ENCODE results near the gene TRIM29.
"Not testable (repeated sequence)": the region's sequence is repeated elsewhere in the genome, so short reads cannot be mapped to it uniquely, and the experiment has no call there.

Gene TRIM29, protein sequence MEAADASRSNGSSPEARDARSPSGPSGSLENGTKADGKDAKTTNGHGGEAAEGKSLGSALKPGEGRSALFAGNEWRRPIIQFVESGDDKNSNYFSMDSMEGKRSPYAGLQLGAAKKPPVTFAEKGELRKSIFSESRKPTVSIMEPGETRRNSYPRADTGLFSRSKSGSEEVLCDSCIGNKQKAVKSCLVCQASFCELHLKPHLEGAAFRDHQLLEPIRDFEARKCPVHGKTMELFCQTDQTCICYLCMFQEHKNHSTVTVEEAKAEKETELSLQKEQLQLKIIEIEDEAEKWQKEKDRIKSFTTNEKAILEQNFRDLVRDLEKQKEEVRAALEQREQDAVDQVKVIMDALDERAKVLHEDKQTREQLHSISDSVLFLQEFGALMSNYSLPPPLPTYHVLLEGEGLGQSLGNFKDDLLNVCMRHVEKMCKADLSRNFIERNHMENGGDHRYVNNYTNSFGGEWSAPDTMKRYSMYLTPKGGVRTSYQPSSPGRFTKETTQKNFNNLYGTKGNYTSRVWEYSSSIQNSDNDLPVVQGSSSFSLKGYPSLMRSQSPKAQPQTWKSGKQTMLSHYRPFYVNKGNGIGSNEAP

GRCh38 chr11:120137611-120138521, at the start of gene TRIM29:
TSS of gene TRIM29 (minus strand) at chr11:120138113. CDS start at chr11:120138031, 82 bp downstream.
- peak; percentile 20 for DNase-seq

- DNase-seq: no peak
Measured at GRCh38 chr11:120186774-120187591, 49.1 kb upstream of the TRIM29 start.

GRCh38 chr11:120186456-120186773, 48.5 kb upstream of the TRIM29 start:
- DNase-seq: no peak

- no peak for DNase-seq
Measured at GRCh38 chr11:120185706-120186455, 48.0 kb upstream of the TRIM29 start.

DNA sequence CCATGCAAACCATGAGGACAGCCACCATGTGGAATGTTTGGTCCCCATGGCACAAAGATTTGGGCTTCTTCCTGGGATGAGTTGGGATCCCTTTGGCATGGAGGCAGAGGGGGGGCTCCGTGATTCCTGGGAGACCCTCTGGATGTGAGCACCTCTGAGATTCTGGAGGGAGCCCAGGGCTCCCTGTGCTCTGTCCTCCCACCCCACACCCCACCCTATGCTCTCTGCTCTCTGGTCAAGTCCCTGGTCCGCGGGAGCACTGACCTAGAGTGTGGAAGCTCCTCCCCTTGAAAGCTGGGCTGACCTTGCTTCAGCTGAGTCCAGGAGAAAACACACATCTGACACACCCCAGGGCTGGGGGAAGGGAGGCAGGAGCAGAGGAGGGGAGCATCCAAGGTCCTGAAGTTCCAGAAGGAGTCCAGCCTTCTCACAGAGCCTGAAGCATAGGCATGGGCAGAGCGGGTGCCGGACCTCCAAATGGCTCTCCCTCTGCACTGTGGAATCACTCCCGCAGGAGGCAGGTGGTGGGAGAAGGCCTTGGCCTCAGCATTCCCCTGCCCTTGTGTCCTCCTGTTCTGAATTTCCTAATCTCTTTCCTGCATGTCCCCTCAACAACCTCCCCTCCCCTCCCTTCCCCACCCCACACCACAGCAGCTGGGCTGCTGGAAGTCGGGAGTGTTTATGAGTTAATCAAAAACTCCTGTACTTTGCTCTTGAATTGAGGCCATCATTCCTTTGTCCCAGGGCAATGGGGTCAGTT, 47.2 kb upstream of the TRIM29 start:
- DNase-seq: no peak

- no peak for DNase-seq
Measured at GRCh38 chr11:120184371-120184945, 46.5 kb upstream of the TRIM29 start.

- DNase-seq: no peak
Measured at GRCh38 chr11:120183701-120184141, 45.8 kb upstream of the TRIM29 start.

GRCh38 chr11:120182790-120183491, 45.0 kb upstream of the TRIM29 start:
- DNase-seq: peak; percentile 46

- DNase-seq: no peak
Measured at GRCh38 chr11:120182372-120182771, 44.5 kb upstream of the TRIM29 start.

GRCh38 chr11:120181376-120181975, 43.6 kb upstream of the TRIM29 start:
- no peak for DNase-seq

GRCh38 chr11:120180551-120181232, 42.8 kb upstream of the TRIM29 start:
- no peak for DNase-seq

DNA sequence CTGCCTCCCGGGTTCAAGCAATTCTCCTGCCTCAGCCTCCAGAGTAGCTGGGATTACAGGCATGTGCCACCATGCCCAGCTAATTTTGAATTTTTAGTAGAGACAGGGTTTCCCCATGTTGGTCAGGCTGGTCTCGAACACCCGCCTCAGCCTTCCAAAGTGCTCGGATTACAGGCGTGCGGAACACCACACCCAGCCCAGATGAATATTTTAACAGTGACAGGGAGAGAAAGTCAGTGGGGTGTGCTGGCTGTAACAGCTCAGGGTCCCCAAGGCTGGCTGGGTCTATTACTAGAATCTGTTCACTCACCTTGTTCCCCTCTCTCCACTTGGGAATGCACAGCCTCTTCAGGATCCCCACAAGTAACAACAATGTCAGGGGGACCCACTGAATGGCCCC, 42.1 kb upstream of the TRIM29 start:
- not testable (repeated sequence) for DNase-seq

- DNase-seq: no peak
Measured at GRCh38 chr11:120179057-120179672, 41.3 kb upstream of the TRIM29 start.

- DNase-seq: no peak
Measured at GRCh38 chr11:120178561-120179056, 40.7 kb upstream of the TRIM29 start.

- DNase-seq: no peak
Measured at GRCh38 chr11:120174866-120175265, 37.0 kb upstream of the TRIM29 start.

GRCh38 chr11:120173807-120174206, 35.9 kb upstream of the TRIM29 start:
- DNase-seq: no peak

DNA sequence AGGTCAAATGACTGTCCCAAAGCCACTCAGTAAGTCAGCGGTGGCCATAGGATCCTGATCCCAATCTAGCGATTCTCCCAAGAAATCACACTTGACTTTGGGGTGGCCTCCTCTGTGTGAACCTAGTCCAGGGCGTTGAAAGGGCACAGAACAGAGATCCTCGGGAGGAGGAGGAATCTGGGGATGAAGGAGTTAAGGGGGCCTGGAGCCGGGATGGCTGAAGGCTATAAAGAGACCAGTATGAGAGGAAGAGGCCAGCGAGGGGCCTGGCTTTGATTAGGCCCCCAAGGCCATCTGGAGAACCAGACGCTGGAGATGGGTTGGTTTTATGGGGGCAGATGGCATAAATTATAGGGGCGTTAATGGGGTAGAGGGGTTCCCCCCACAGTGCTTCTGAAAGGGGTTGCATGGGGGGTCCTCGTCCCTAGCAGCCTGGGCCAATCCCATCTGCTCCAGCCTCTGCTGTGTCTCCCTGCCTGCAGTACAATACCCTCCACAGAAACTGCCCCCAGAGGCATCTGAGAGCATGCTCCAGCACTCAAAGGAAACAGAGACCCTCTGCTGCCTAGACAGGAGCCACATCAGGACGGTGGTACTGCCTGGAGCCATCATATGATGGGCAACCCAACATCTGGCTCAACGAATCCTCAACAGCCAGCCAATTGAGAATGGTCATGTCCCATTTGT, 35.2 kb upstream of the TRIM29 start:
- no peak for DNase-seq
